Ovary (tissue), 3 donors: Measurements from ENCODE around the gene ARHGAP22.

Experiments
- EP300 ChIP-seq: sonication (generic); formaldehyde crosslinking; IDR thresholded peaks from one replicate; pipeline ENCODE4 v1.6.1; 2017; ENCODE audit warnings: antibody characterized with exemption
- POLR2A ChIP-seq: fragments of 450-650 bp; IDR thresholded peaks from one replicate; pipeline ENCODE4 v1.6.1; 2017; ENCODE audit warnings: antibody characterized with exemption, mild to moderate bottlenecking, moderate library complexity
- TF ChIP-seq, protein P1 (sequence below), 3 donors: fragments of 450-650 bp in 2 of 3; fragments of 200-600 bp in 1 of 3; IDR thresholded peaks; one replicate each; pipeline versions ENCODE4 v1.5.1 to v1.8.0; 2016 to 2022; ENCODE audit warnings: antibody characterized with exemption in 3 of 3, mild to moderate bottlenecking in 1 of 3
- donor health status: DM: no; HTN: no; CAD: no.

DNA sequence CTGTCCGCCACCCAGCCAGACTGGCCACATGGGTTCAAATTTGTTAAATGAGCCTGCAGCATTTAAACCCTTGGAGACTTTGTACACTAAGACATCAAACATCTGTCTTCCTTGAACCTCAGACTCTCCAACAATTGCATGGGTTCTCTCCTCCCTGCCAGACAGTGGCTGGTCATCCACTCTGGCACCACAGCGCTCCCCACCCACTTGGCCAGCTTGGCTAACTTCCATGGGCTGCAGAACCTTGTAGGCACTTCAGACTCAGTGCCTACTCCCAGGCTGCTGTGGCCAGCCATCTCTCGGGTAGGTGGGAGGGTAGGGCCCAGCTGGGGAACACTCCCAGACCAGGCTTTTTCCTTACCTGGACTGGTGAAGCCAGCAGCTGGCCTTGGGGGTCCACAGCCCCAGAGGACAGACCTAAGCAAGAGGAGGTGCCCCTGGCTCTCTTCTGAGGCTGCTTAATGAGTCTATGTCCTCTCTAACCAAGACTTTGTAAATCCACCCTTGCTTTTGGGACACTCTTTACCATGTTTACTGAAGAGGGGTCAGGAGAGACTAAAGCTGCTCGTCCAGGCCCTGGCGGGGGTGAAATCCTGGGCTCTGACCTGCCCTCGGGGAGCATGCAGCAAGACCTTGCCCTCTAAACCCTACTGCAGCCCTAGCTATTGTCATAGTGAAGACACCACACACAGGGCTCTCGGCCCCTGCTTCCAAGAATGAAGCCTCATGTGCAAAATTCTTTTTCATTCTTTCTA is 82.7 kb downstream of the ARHGAP22 start:
- TF ChIP-seq, protein P1, sequence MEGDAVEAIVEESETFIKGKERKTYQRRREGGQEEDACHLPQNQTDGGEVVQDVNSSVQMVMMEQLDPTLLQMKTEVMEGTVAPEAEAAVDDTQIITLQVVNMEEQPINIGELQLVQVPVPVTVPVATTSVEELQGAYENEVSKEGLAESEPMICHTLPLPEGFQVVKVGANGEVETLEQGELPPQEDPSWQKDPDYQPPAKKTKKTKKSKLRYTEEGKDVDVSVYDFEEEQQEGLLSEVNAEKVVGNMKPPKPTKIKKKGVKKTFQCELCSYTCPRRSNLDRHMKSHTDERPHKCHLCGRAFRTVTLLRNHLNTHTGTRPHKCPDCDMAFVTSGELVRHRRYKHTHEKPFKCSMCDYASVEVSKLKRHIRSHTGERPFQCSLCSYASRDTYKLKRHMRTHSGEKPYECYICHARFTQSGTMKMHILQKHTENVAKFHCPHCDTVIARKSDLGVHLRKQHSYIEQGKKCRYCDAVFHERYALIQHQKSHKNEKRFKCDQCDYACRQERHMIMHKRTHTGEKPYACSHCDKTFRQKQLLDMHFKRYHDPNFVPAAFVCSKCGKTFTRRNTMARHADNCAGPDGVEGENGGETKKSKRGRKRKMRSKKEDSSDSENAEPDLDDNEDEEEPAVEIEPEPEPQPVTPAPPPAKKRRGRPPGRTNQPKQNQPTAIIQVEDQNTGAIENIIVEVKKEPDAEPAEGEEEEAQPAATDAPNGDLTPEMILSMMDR (IDR thresholded peaks at IDR 0.05) = no peak
- TF ChIP-seq EP300 (no peak), POLR2A (no peak)
